Measurements from ENCODE around the gene ERC2. TPM values are rescaled to one million over a fixed set of nuclear protein-coding genes. Genes with fewer than 3 reads are reported as not detected.

The ERC2 gene
- total RNA-seq, 3 donors from 2014 or later, result 0.64 to 7.3 (median 1.3) TPM

DNA sequence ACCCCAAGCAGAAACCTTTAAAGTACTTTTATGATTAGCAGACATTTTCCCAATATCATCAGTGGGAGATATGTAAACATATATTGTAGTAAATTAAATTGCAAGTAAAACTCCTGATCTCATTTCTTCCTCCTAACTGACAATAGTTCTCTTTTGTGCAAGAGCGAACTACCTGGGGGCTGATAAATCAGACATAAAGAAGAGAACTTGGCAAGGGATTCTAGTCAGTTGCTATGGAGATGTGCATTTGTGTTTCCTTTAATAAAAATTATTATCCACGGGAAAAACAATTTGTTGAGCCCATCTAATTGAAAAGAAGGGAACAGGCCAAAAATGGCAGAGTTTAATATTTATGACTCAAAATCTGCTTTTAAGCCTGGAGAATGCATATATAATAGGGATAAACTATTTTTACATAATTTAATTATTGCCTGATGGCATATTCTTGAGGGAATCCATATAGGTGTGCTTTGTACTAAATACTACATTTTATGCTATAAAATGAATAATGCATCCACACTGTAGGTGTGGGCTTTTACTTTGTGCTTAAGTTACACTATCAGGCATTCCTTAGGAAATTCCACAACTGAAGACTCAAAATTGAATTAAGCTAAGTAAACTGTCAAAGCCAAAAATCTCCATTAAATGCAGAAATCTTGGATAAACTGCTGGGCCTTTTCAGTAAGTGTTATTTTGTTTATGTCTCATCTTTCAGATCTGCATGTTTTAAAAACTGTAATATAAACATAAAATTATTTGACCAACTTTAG lies 258.1 kb downstream of the ERC2 start:
- H3K36me3 ChIP-seq, result no peaks in the 10 kb centered on the region
- no peak overlapping the region for H3K27ac ChIP-seq
- peaks cover 5 to 8% of the 10 kb centered on the region in 2 donors for H3K9me3 ChIP-seq
- no peaks in the 10 kb centered on the region for H3K27me3 ChIP-seq
- no peaks in the 10 kb centered on the region for H3K4me1 ChIP-seq
- no peak overlapping the region for H3K4me3 ChIP-seq
- TF ChIP-seq, protein P1, sequence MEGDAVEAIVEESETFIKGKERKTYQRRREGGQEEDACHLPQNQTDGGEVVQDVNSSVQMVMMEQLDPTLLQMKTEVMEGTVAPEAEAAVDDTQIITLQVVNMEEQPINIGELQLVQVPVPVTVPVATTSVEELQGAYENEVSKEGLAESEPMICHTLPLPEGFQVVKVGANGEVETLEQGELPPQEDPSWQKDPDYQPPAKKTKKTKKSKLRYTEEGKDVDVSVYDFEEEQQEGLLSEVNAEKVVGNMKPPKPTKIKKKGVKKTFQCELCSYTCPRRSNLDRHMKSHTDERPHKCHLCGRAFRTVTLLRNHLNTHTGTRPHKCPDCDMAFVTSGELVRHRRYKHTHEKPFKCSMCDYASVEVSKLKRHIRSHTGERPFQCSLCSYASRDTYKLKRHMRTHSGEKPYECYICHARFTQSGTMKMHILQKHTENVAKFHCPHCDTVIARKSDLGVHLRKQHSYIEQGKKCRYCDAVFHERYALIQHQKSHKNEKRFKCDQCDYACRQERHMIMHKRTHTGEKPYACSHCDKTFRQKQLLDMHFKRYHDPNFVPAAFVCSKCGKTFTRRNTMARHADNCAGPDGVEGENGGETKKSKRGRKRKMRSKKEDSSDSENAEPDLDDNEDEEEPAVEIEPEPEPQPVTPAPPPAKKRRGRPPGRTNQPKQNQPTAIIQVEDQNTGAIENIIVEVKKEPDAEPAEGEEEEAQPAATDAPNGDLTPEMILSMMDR (IDR thresholded peaks at IDR 0.05), result no peak
- no peak for TF ChIP-seq POLR2A (IDR thresholded peaks at IDR 0.05)
- TF ChIP-seq POLR2AphosphoS5 (IDR thresholded peaks at IDR 0.05), result no peak
- no peak for DNase-seq (ENCODE audit: low spot score in 2 of 2)
- intact Hi-C loops (cut with DNase I; ENCODE audit: low total_unique reads), result no loop called here

DNA sequence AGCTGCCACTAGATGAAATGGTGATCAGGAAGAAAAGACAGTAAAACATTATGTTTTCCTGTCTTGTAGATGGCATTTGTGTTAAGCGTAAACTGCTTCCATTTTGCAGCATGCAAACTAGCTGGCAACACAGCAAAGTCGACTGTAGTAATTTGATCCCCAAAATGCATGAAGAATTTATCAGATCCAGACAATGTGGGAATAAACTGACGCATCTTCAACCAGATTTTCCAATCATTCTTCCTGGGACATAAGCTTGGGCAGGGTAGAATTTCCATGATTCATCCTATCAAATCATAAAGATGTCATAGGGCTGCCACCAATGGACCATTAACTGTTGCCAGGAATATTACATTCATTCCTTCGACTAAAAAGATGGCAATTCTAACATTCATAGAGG lies 260.3 kb downstream of the ERC2 start:
- no peaks in the 10 kb centered on the region for H3K4me1 ChIP-seq
- intact Hi-C loops (cut with DNase I; ENCODE audit: low total_unique reads), result no loop called here
- peaks cover 0 to 6% of the 10 kb centered on the region in 2 donors for H3K9me3 ChIP-seq
- H3K27ac ChIP-seq, result no peak overlapping the region
- no peaks in the 10 kb centered on the region for H3K27me3 ChIP-seq
- H3K36me3 ChIP-seq, result no peaks in the 10 kb centered on the region
- no peak for DNase-seq (ENCODE audit: low spot score in 2 of 2)
- H3K4me3 ChIP-seq, result no peak overlapping the region
- no peak for TF ChIP-seq POLR2AphosphoS5 (IDR thresholded peaks at IDR 0.05)

DNA sequence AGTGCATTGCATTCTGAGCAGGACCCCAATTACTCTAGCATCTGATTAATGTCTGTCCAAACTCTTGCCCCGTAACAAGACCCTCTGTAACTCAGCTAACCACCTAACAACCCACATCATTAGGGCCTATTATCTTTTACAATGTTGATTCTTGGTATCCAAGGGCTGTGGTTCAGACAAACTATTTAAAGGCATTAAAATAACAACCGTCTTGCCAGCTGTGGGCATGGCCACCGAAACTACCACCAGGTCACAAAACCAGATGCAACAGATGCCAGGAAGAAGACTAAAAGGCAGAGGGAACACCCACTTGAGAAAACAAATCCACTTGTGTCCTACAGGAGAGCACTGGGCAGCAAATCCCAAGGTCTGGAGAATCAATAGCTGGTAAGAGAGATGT lies 262.9 kb downstream of the ERC2 start:
- Histone ChIP-seq H3K27me3 (no peaks in the 10 kb centered on the region), H3K36me3 (no peaks in the 10 kb centered on the region), H3K4me1 (no peaks in the 10 kb centered on the region), H3K27ac (no peak overlapping the region), H3K9me3 (no peaks in the 10 kb centered on the region), H3K4me3 (no peak overlapping the region)
- TF ChIP-seq POLR2AphosphoS5 (IDR thresholded peaks at IDR 0.05), result no peak
- no peak for TF ChIP-seq POLR2A (IDR thresholded peaks at IDR 0.05)
- TF ChIP-seq, protein P1 (IDR thresholded peaks at IDR 0.05), result no peak
- intact Hi-C loops (cut with DNase I; ENCODE audit: low total_unique reads), result no loop called here
- DNase-seq (ENCODE audit: low spot score in 2 of 2), result no peak

DNA sequence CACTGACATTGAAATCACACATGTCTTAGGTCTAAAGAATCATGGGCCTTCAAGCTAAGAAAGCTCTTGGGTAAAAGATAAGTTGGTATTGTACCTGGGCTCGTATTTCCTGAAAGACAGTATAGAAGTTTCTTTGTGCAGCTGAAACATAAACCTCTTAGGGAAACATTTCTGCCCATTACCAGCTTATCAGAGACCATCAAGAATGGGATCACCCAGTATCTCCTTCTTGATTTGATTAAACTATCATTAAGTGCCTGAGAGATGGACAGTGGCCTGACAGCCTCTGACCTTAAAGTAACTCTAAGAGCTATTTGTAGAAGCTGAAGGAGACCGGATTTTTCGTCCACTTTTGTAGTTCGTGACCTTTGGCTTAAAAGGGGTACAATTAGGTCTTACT lies 265.3 kb downstream of the ERC2 start:
- H3K27ac ChIP-seq, result no peak overlapping the region
- H3K4me1 ChIP-seq, result no peaks in the 10 kb centered on the region
- H3K4me3 ChIP-seq, result no peak overlapping the region
- no peaks in the 10 kb centered on the region for H3K36me3 ChIP-seq
- TF ChIP-seq, protein P1 (IDR thresholded peaks at IDR 0.05), result no peak
- TF ChIP-seq POLR2AphosphoS5 (IDR thresholded peaks at IDR 0.05), result no peak
- TF ChIP-seq POLR2A (IDR thresholded peaks at IDR 0.05), result no peak
- DNase-seq (ENCODE audit: low spot score in 2 of 2), result no peak
- H3K9me3 ChIP-seq, result no peaks in the 10 kb centered on the region
- H3K27me3 ChIP-seq, result no peaks in the 10 kb centered on the region
- intact Hi-C loops (cut with DNase I; ENCODE audit: low total_unique reads), result no loop called here

DNA sequence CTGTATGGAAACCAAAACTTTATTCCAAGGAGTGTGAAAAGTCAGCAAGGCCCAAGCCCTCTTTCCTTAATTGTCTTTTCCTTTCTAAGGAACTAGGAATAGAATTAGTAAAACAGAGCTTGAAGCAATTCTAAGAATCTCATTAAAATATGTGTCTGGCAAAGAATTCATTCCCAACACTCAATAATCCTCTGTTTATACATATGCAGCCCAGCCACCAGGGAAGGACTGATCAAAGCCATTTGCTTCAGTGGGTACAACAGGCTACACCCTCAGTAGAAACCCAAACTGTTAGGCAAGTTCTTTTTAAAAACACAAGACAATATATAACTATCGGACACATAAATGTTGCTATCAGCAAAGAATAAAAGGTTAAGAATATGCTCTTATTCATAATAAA lies 266.9 kb downstream of the ERC2 start:
- intact Hi-C loops (cut with DNase I; ENCODE audit: low total_unique reads), result no loop called here
- TF ChIP-seq POLR2A (IDR thresholded peaks at IDR 0.05) (no peak), POLR2AphosphoS5 (IDR thresholded peaks at IDR 0.05) (no peak)
- TF ChIP-seq, protein P1 (IDR thresholded peaks at IDR 0.05), result no peak

More for the DNA sequence above, 266.9 kb downstream of the ERC2 start:
- Histone ChIP-seq H3K4me3 (no peak overlapping the region), H3K4me1 (no peaks in the 10 kb centered on the region), H3K27ac (no peak overlapping the region), H3K9me3 (no peaks in the 10 kb centered on the region), H3K36me3 (no peaks in the 10 kb centered on the region), H3K27me3 (no peaks in the 10 kb centered on the region)
- no peak for DNase-seq (ENCODE audit: low spot score in 2 of 2)

All from breast epithelium (tissue), 4 donors.